Stimulated activated naive CD8-positive, alpha-beta T cell treated with anti-CD3 and anti-CD28 coated beads, Interleukin-15, Interleukin-2, amounts not matched to agents 100 ng/mL and 50 ng/mL, for 24 hours (primary cell): ENCODE results near the gene DIP2B.
"Not testable (repeated sequence)": the region's sequence is repeated elsewhere in the genome, so short reads cannot be mapped to it uniquely, and the experiment has no call there.

Experiments used
- H3K27ac Mint-ChIP-seq: one replicate; pipeline ENCODE4 v1.8.0; 2021; ENCODE audit warnings: mild to moderate bottlenecking, mixed read lengths
- H3K27me3 Mint-ChIP-seq: one replicate; pipeline ENCODE4 v1.8.0; 2021; ENCODE audit warnings: mixed read lengths
- H3K36me3 Mint-ChIP-seq: one replicate; pipeline ENCODE4 v1.8.0; 2021; ENCODE audit warnings: low read depth, mixed read lengths
- H3K4me1 Mint-ChIP-seq: one replicate; pipeline ENCODE4 v1.8.0; 2021; ENCODE audit warnings: low read depth, mixed read lengths
- H3K4me3 Mint-ChIP-seq: one replicate; pipeline ENCODE4 v1.8.0; 2021; ENCODE audit warnings: mild to moderate bottlenecking, mixed read lengths
- H3K9me3 Mint-ChIP-seq: one replicate; pipeline ENCODE4 v1.8.0; 2021; ENCODE audit warnings: mixed read lengths

Gene DIP2B

GRCh38 chr12:50661300-50662115, 156.7 kb downstream of the DIP2B start:
- Mint-ChIP-seq H3K4me3 (no peak overlapping the region), H3K9me3 (no peaks in the 10 kb centered on the region), H3K27me3 (no peaks in the 10 kb centered on the region), H3K4me1 (peaks cover 11% of the 10 kb centered on the region), H3K27ac (no peak overlapping the region), H3K36me3 (peaks cover 24% of the 10 kb centered on the region)

GRCh38 chr12:50662116-50662510, 157.3 kb downstream of the DIP2B start:
- no peak overlapping the region for H3K4me3 Mint-ChIP-seq
- peaks cover 11% of the 10 kb centered on the region for H3K4me1 Mint-ChIP-seq
- H3K27ac Mint-ChIP-seq: no peak overlapping the region
- H3K9me3 Mint-ChIP-seq: no peaks in the 10 kb centered on the region
- no peaks in the 10 kb centered on the region for H3K27me3 Mint-ChIP-seq
- peaks cover 24% of the 10 kb centered on the region for H3K36me3 Mint-ChIP-seq

- no peaks in the 10 kb centered on the region for H3K27me3 Mint-ChIP-seq
- H3K9me3 Mint-ChIP-seq: no peaks in the 10 kb centered on the region
- no peak overlapping the region for H3K4me3 Mint-ChIP-seq
- H3K36me3 Mint-ChIP-seq: peaks cover 15% of the 10 kb centered on the region
- no peak overlapping the region for H3K27ac Mint-ChIP-seq
- H3K4me1 Mint-ChIP-seq: peaks cover 11% of the 10 kb centered on the region
Observed at GRCh38 chr12:50665170-50665569, 160.4 kb downstream of the DIP2B start.

GRCh38 chr12:50665609-50666008, 160.8 kb downstream of the DIP2B start:
- Mint-ChIP-seq H3K9me3 (no peaks in the 10 kb centered on the region), H3K27ac (no peak overlapping the region), H3K4me3 (no peak overlapping the region), H3K36me3 (peaks cover 13% of the 10 kb centered on the region), H3K27me3 (no peaks in the 10 kb centered on the region), H3K4me1 (peaks cover 11% of the 10 kb centered on the region)

GRCh38 chr12:50666023-50666422, 161.2 kb downstream of the DIP2B start:
- Mint-ChIP-seq H3K27ac (no peak overlapping the region), H3K4me3 (no peak overlapping the region), H3K9me3 (no peaks in the 10 kb centered on the region), H3K27me3 (no peaks in the 10 kb centered on the region), H3K4me1 (peaks cover 11% of the 10 kb centered on the region), H3K36me3 (peaks cover 17% of the 10 kb centered on the region)

GRCh38 chr12:50672158-50672557, 167.4 kb downstream of the DIP2B start:
- H3K4me1 Mint-ChIP-seq: no peaks in the 10 kb centered on the region
- H3K4me3 Mint-ChIP-seq: no peak overlapping the region
- no peaks in the 10 kb centered on the region for H3K27me3 Mint-ChIP-seq
- no peak overlapping the region for H3K27ac Mint-ChIP-seq
- H3K9me3 Mint-ChIP-seq: no peaks in the 10 kb centered on the region
- peaks cover 45% of the 10 kb centered on the region for H3K36me3 Mint-ChIP-seq

GRCh38 chr12:50676756-50677155, 172.0 kb downstream of the DIP2B start:
- Mint-ChIP-seq H3K4me3 (no peak overlapping the region), H3K4me1 (no peaks in the 10 kb centered on the region), H3K9me3 (no peaks in the 10 kb centered on the region), H3K36me3 (peaks cover 68% of the 10 kb centered on the region), H3K27ac (no peak overlapping the region), H3K27me3 (no peaks in the 10 kb centered on the region)

- H3K4me3 Mint-ChIP-seq: no peak overlapping the region
- H3K9me3 Mint-ChIP-seq: no peaks in the 10 kb centered on the region
- H3K27me3 Mint-ChIP-seq: no peaks in the 10 kb centered on the region
- H3K27ac Mint-ChIP-seq: no peak overlapping the region
- H3K4me1 Mint-ChIP-seq: no peaks in the 10 kb centered on the region
- peaks cover 67% of the 10 kb centered on the region for H3K36me3 Mint-ChIP-seq
Observed at GRCh38 chr12:50677858-50678257, 173.1 kb downstream of the DIP2B start.

- H3K9me3 Mint-ChIP-seq: no peaks in the 10 kb centered on the region
- no peaks in the 10 kb centered on the region for H3K4me1 Mint-ChIP-seq
- H3K27ac Mint-ChIP-seq: no peak overlapping the region
- H3K27me3 Mint-ChIP-seq: no peaks in the 10 kb centered on the region
- H3K36me3 Mint-ChIP-seq: peaks cover 68% of the 10 kb centered on the region
- no peak overlapping the region for H3K4me3 Mint-ChIP-seq
Observed at GRCh38 chr12:50678650-50679365, 174.0 kb downstream of the DIP2B start.

GRCh38 chr12:50679612-50680011, 174.8 kb downstream of the DIP2B start:
- no peaks in the 10 kb centered on the region for H3K4me1 Mint-ChIP-seq
- H3K36me3 Mint-ChIP-seq: peaks cover 66% of the 10 kb centered on the region
- no peaks in the 10 kb centered on the region for H3K27me3 Mint-ChIP-seq
- no peak overlapping the region for H3K4me3 Mint-ChIP-seq
- no peaks in the 10 kb centered on the region for H3K9me3 Mint-ChIP-seq
- no peak overlapping the region for H3K27ac Mint-ChIP-seq

GRCh38 chr12:50681064-50681463, 176.3 kb downstream of the DIP2B start:
- not testable (repeated sequence) for H3K4me3 Mint-ChIP-seq, H3K9me3 Mint-ChIP-seq, H3K27ac Mint-ChIP-seq, H3K4me1 Mint-ChIP-seq, H3K27me3 Mint-ChIP-seq
- peaks cover 51% of the 10 kb centered on the region for H3K36me3 Mint-ChIP-seq

- peaks cover 45% of the 10 kb centered on the region for H3K36me3 Mint-ChIP-seq
- H3K4me1 Mint-ChIP-seq: no peaks in the 10 kb centered on the region
- H3K4me3 Mint-ChIP-seq: no peak overlapping the region
Observed at GRCh38 chr12:50685641-50686040, 180.9 kb downstream of the DIP2B start.

GRCh38 chr12:50686406-50686805, 181.6 kb downstream of the DIP2B start:
- Mint-ChIP-seq H3K9me3 (no peaks in the 10 kb centered on the region), H3K4me1 (no peaks in the 10 kb centered on the region), H3K27me3 (no peaks in the 10 kb centered on the region), H3K4me3 (no peak overlapping the region), H3K36me3 (peaks cover 45% of the 10 kb centered on the region), H3K27ac (no peak overlapping the region)

More at GRCh38 chr12:50685641-50686040, 180.9 kb downstream of the DIP2B start:
- no peaks in the 10 kb centered on the region for H3K9me3 Mint-ChIP-seq
- H3K27ac Mint-ChIP-seq: no peak overlapping the region
- no peaks in the 10 kb centered on the region for H3K27me3 Mint-ChIP-seq

GRCh38 chr12:50686976-50687375, 182.2 kb downstream of the DIP2B start:
- no peaks in the 10 kb centered on the region for H3K27me3 Mint-ChIP-seq
- H3K9me3 Mint-ChIP-seq: no peaks in the 10 kb centered on the region
- H3K4me1 Mint-ChIP-seq: no peaks in the 10 kb centered on the region
- no peak overlapping the region for H3K4me3 Mint-ChIP-seq
- no peak overlapping the region for H3K27ac Mint-ChIP-seq
- H3K36me3 Mint-ChIP-seq: peaks cover 40% of the 10 kb centered on the region

- H3K27me3 Mint-ChIP-seq: no peaks in the 10 kb centered on the region
- H3K27ac Mint-ChIP-seq: no peak overlapping the region
- no peak overlapping the region for H3K4me3 Mint-ChIP-seq
- peaks cover 47% of the 10 kb centered on the region for H3K36me3 Mint-ChIP-seq
- no peaks in the 10 kb centered on the region for H3K9me3 Mint-ChIP-seq
- H3K4me1 Mint-ChIP-seq: no peaks in the 10 kb centered on the region
Observed at GRCh38 chr12:50689437-50689836, 184.7 kb downstream of the DIP2B start.
